Amniotic epithelial cell (primary cell): ENCODE results near the gene CORT.
"Not testable (repeated sequence)": the region's sequence is repeated elsewhere in the genome, so short reads cannot be mapped to it uniquely, and the experiment has no call there.

Experiments
- DNase-seq: peaks from one replicate; pipeline ENCODE4 v3.0.0-alpha.2; 2010; ENCODE audit warnings: low read depth

The CORT gene, protein sequence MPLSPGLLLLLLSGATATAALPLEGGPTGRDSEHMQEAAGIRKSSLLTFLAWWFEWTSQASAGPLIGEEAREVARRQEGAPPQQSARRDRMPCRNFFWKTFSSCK

GRCh38 chr1:10449751-10450150 is at the start of gene CORT:
Gene CORT, plus strand, starts transcription at chr1:10450031. Its CDS starts 193 bp downstream, at chr1:10450224.
- DNase-seq = no peak

DNA sequence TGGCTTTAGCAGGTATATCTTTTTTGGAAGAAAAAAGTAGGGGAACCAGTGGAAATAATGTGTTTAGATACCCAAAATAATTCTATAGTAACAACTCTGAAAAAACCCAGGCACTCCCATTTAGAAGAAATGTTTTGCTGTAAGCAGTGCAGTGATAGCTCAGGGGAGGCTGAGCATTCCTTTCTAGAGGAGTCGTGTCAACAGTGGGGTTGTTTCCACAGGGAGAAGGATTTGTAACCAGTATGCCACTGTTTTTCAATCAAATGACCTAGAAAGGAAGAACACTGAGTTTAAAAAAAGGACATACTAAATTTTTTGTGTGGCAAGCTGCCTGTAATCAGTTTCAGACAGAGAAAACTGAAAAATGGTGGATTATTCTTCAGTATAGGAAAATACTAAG is 48.5 kb upstream of the CORT start:
- peak; percentile 73 for DNase-seq

DNA sequence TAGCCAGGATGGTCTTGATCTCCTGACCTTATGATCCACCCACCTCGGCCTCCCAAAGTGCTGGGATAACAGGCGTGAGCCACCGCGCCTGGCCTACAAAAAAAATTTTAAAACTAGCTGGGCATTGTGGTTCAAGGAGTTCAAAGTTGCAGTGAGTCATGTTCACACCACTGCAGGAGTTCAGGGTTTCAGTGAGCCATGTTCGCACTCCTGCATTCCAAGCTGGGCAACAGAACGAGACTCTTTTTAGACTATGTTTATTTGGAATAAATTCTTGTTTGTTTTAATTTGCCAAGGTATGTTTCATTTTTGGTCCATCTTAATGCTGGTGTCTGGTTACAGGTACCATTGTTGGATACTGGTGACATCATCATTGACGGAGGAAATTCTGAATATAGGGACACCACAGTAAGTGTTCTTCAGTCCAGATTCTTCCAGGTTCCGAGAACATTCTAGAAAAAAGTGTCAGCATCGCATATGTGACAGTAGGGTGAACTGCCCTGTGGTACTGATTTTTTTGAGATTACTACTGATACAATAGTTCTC is 47.0 kb upstream of the CORT start:
- DNase-seq = peak; percentile 67

GRCh38 chr1:10407201-10407600 is 42.6 kb upstream of the CORT start:
- no peak for DNase-seq

DNA sequence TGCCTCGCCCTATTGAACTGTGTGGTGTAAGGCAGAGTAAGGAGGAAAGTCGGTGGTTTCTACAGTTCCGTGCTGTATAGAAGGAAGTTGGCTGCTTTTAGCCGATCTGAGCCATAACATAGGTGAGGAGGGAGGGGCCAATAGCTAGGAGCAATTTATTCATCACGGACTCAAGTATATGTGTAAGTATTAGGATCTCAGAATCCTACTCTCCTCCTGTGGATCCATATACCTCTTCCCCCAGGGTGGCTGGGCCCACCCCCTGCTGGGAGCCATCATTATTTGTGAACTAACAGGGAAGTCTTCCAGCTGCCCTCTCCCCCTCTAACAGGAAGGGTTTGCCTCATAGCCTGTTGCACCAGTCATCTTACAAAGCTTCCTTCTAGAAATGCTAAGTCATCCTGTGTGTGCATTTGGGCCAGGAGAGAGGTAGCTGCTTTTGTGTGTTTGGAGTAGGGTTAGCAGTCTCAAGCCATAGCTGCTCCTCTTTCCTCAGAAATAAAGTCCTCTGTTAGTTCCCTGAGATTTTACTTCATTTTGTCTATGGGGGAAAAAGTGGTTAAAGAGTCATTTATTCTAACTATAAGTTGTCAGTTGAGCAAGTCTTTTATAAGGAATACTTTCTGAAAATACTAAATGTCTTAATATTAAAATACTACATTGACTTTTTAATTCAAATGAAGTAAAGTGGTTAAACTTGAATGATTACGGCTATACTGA is 34.5 kb upstream of the CORT start:
- peak; percentile 83 for DNase-seq

- DNase-seq = not testable (repeated sequence)
Observed at GRCh38 chr1:10415967-10416366, 33.9 kb upstream of the CORT start.

DNA sequence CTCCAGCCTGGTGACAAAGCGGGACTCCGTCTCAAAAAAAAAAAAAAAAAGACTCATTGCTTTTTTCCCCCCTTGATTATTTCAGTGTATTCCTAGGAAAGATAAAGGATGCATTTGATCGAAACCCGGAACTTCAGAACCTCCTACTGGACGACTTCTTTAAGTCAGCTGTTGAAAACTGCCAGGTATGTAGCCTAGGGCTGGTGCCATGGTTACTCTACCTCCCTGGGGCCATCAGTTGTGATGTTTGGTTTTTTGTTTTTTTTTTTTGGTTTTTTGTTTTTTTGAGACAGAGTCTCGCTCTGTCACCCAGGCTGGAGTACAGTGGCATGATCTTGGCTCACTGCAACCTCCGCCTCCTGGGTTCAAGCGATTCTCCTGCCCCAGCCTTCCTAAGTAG is 31.1 kb upstream of the CORT start:
- not testable (repeated sequence) for DNase-seq

DNA sequence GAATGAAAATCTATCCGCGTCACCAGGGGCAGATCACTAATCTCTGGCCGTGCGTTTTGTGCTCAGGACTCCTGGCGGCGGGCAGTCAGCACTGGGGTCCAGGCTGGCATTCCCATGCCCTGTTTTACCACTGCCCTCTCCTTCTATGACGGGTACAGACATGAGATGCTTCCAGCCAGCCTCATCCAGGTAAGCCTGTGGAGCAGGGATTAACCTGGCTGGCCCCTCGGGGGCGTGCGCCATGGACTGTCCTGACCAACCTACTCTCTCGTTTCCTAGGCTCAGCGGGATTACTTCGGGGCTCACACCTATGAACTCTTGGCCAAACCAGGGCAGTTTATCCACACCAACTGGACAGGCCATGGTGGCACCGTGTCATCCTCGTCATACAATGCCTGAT is 30.5 kb upstream of the CORT start:
- no peak for DNase-seq

DNA sequence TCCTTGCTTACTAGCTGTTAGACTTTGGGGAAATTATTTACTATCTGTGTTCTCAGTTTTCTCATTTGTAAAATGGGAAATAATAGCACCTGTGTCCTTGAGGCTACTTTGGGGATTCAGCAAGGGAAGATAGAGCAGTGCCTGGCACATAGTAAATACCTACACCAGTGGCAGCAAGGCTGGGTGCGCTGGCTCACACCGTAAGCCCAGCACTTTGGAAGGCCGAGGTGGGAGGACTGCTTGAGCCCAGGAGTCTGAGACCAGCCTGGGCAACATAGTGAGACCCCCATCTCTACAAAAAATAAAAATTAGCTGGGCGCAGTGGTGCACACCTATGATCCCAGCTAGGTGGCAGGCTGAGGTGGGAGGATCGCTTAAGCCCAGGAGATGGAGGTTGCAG is 28.2 kb upstream of the CORT start:
- DNase-seq = no peak

GRCh38 chr1:10424034-10424433 is 25.8 kb upstream of the CORT start:
- no peak for DNase-seq

- DNase-seq = no peak
Observed at GRCh38 chr1:10424651-10425050, 25.2 kb upstream of the CORT start.

GRCh38 chr1:10425826-10426534 is 23.9 kb upstream of the CORT start:
- not testable (repeated sequence) for DNase-seq

DNA sequence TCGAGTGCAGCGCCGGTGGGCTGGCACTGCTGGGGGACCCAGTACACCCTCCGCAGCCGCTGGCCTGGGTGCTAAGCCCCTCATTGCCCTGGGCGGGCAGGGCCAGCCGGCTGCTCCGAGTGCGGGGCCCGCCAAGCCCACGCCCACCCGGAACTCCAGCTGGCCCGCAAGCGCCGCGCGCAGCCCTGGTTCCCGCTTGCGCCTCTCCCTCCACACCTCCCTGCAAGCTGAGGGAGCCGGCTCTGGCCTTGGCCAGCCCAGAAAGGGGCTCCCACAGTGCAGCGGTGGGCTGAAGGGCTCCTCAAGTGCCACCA is 23.3 kb upstream of the CORT start:
- not testable (repeated sequence) for DNase-seq

- DNase-seq = no peak
Observed at GRCh38 chr1:10428984-10429383, 20.8 kb upstream of the CORT start.

- no peak for DNase-seq
Observed at GRCh38 chr1:10429868-10430215, 20.0 kb upstream of the CORT start.

- peak; percentile 69 for DNase-seq
Observed at GRCh38 chr1:10430216-10431069, 19.4 kb upstream of the CORT start, which contains the start of gene CENPS. Gene CENPS, plus strand, starts transcription at chr1:10430433. Its CDS starts 85 bp downstream, at chr1:10430518.

GRCh38 chr1:10431070-10431730 is 18.6 kb upstream of the CORT start:
- peak; percentile 23 for DNase-seq

GRCh38 chr1:10432910-10433700 is 16.7 kb upstream of the CORT start:
- DNase-seq = no peak

DNA sequence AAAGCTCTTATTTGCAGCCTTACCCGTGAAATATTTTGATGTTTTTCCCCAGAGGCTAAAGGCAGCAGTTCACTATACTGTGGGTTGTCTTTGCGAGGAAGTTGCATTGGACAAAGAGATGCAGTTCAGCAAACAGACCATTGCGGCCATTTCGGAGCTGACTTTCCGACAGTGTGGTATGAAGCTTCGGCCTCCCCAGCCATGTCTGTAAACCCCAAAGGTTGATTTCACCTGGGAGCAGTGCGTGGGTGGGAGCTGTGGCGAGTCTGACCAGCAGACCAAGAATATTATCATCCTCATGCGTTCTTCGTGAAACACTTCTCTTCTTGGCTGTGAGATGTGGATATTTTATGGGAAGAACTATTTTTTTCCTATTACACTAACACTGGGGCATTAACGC is 16.0 kb upstream of the CORT start:
- no peak for DNase-seq

- DNase-seq = no peak
Observed at GRCh38 chr1:10434590-10434989, 15.2 kb upstream of the CORT start.

DNA sequence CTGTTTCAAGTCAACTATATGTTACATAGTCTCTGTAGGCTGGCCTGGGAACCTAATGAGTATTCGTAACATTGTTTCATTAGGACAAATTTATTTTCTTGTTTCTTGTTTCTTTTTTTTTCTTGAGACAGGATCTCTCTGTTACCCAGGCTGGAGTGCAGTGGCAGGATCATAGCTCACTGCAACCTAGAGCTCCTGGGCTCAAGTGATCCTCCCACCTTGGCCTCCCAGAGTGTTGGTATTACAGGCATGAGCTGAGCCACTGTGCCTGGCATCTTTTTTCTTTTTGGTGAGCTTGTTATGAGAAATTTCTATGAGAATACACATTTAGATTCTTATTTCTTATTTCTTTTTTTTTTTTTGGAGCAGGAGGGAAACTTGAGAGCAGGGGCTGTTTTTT is 12.8 kb upstream of the CORT start:
- no peak for DNase-seq
